H9 (cell line): Measurements from ENCODE around the gene PCDHGA11. TPM values are rescaled to one million over a fixed set of nuclear protein-coding genes. Genes with fewer than 3 reads are reported as not detected.
A peak's percentile ranks its signal among the peaks of the same experiment; 100 is the strongest.
"Not testable (repeated sequence)": the region's sequence is repeated elsewhere in the genome, so short reads cannot be mapped to it uniquely, and the experiment has no call there.

Experiments
- DNase-seq: peaks from one replicate; pipeline ENCODE4 v3.0.0-alpha.2; 2017
- H2AFZ ChIP-seq: one replicate; pipeline ENCODE4 v1.6.1; 2013; ENCODE audit warnings: mild to moderate bottlenecking, low read length, control low read depth, moderate library complexity
- H2AK5ac ChIP-seq: 2 replicates; pipeline ENCODE4 v1.6.1; 2013; ENCODE audit warnings: low read length, control low read depth, mixed read lengths; ENCODE audit not compliant: insufficient read length
- H2BK120ac ChIP-seq: one replicate; pipeline ENCODE4 v1.6.1; 2013; ENCODE audit warnings: low read depth, mild to moderate bottlenecking, low read length, control low read depth, inconsistent platforms; ENCODE audit not compliant: poor library complexity, severe bottlenecking
- H2BK12ac ChIP-seq: 2 replicates; pipeline ENCODE4 v1.6.1; 2013; ENCODE audit warnings: low read length, control low read depth, mixed read lengths, low read depth; ENCODE audit not compliant: insufficient read length
- H2BK15ac ChIP-seq: 2 replicates; pipeline ENCODE4 v1.6.1; 2013; ENCODE audit warnings: low read depth, low read length, control low read depth
- H2BK20ac ChIP-seq: one replicate; pipeline ENCODE4 v1.6.1; 2013; ENCODE audit warnings: low read depth, mild to moderate bottlenecking, low read length, control low read depth, inconsistent platforms; ENCODE audit not compliant: poor library complexity, severe bottlenecking
- H2BK5ac ChIP-seq: 2 replicates; pipeline ENCODE4 v1.6.1; 2013; ENCODE audit warnings: low read length, control low read depth, mixed read lengths; ENCODE audit not compliant: insufficient read length
- H3K14ac ChIP-seq: 2 replicates; pipeline ENCODE4 v1.6.1; 2013; ENCODE audit warnings: low read length, control low read depth; ENCODE audit not compliant: insufficient read depth
- H3K18ac ChIP-seq: 2 replicates; pipeline ENCODE4 v1.6.1; 2013; ENCODE audit warnings: low read depth, mild to moderate bottlenecking, mixed read lengths, low read length, control low read depth; ENCODE audit not compliant: insufficient read length
- H3K23ac ChIP-seq: 2 replicates; pipeline ENCODE4 v1.6.1; 2013; ENCODE audit warnings: low read length, control low read depth, mixed read lengths, low read depth; ENCODE audit not compliant: insufficient read length
- H3K23me2 ChIP-seq: 2 replicates; pipeline ENCODE4 v1.6.1; 2013; ENCODE audit warnings: low read depth, mild to moderate bottlenecking, mixed read lengths, low read length, control low read depth; ENCODE audit not compliant: insufficient read length, poor library complexity, severe bottlenecking
- H3K27ac ChIP-seq: 2 replicates; pipeline ENCODE4 v1.5.1; 2013; ENCODE audit warnings: low read length, control low read depth, mixed read lengths, low read depth; ENCODE audit not compliant: insufficient read length
- H3K27me3 ChIP-seq: 2 replicates; pipeline ENCODE4 v1.6.1; 2013; ENCODE audit warnings: low read length, control low read depth, inconsistent platforms; ENCODE audit not compliant: insufficient read depth
- H3K4ac ChIP-seq: 2 replicates; pipeline ENCODE4 v1.6.1; 2013; ENCODE audit warnings: low read depth, mild to moderate bottlenecking, control low read depth, inconsistent platforms, low read length, moderate library complexity
- H3K4me1 ChIP-seq: 2 replicates; pipeline ENCODE4 v1.6.1; 2013; ENCODE audit warnings: low read length, control low read depth, inconsistent platforms; ENCODE audit not compliant: insufficient read depth
- H3K4me2 ChIP-seq: 2 replicates; pipeline ENCODE4 v1.6.1; 2013; ENCODE audit warnings: low read length, control low read depth, mixed read lengths; ENCODE audit not compliant: insufficient read length, insufficient read depth
- H3K56ac ChIP-seq: 2 replicates; pipeline ENCODE4 v1.6.1; 2013; ENCODE audit warnings: low read depth, mild to moderate bottlenecking, mixed read lengths, low read length, control low read depth; ENCODE audit not compliant: insufficient read length
- H3K79me1 ChIP-seq: 2 replicates; pipeline ENCODE4 v1.6.1; 2013; ENCODE audit warnings: low read depth, mild to moderate bottlenecking, moderate library complexity, low read length, control low read depth, inconsistent platforms; ENCODE audit not compliant: insufficient read depth, poor library complexity, severe bottlenecking
- H3K79me2 ChIP-seq: 2 replicates; pipeline ENCODE4 v1.6.1; 2013; ENCODE audit warnings: low read length, control low read depth, inconsistent platforms; ENCODE audit not compliant: insufficient read depth
- H3K9ac ChIP-seq: 2 replicates; pipeline ENCODE4 v1.6.1; 2013; ENCODE audit warnings: low read length, control low read depth, mixed read lengths; ENCODE audit not compliant: insufficient read length; ENCODE audit errors: extremely low read depth
- H3K9me3 ChIP-seq: one replicate; pipeline ENCODE4 v1.6.1; 2013; ENCODE audit warnings: low read depth, low read length, inconsistent platforms; ENCODE audit not compliant: control insufficient read depth
- H3T11ph ChIP-seq: one replicate; pipeline ENCODE4 v1.6.1; 2013; ENCODE audit warnings: mild to moderate bottlenecking, low read length, control low read depth, inconsistent platforms
- H4K20me1 ChIP-seq: one replicate; pipeline ENCODE4 v1.6.1; 2013; ENCODE audit not compliant: control insufficient read depth, insufficient read length, insufficient read depth
- H4K5ac ChIP-seq: 2 replicates; pipeline ENCODE4 v1.6.1; 2013; ENCODE audit warnings: low read depth, mild to moderate bottlenecking, mixed read lengths, low read length, control low read depth; ENCODE audit not compliant: insufficient read length
- H4K8ac ChIP-seq: replicated peaks from 2 replicates; pipeline ENCODE4 v1.6.1; 2013; ENCODE audit warnings: low read length, control low read depth, mixed read lengths, low read depth; ENCODE audit not compliant: insufficient read length
- H4K91ac ChIP-seq: 2 replicates; pipeline ENCODE4 v1.6.1; 2013; ENCODE audit warnings: low read depth, mild to moderate bottlenecking, moderate library complexity, mixed read lengths, low read length, control low read depth; ENCODE audit not compliant: insufficient read length
- H3K27ac Mint-ChIP-seq, 3 experiments: 2 replicates in 2 of 3; 3 replicates in 1 of 3; pipeline ENCODE4 v1.8.0; 2020 to 2021; ENCODE audit warnings: mixed read lengths in 3 of 3, mild to moderate bottlenecking in 1 of 3, moderate library complexity in 1 of 3
- H3K27me3 Mint-ChIP-seq: 2 replicates; pipeline ENCODE4 v1.8.0; 2021; ENCODE audit warnings: low read depth, mild to moderate bottlenecking, moderate library complexity, mixed read lengths
- H3K36me3 Mint-ChIP-seq, 3 experiments: 2 replicates in 2 of 3; 3 replicates in 1 of 3; pipeline ENCODE4 v1.8.0; 2020 to 2021; ENCODE audit warnings: low read depth in 3 of 3, mixed read lengths in 3 of 3; ENCODE audit not compliant: insufficient read depth in 1 of 3
- H3K4me1 Mint-ChIP-seq, 2 experiments: 2 replicates each; pipeline ENCODE4 v1.8.0; 2020; ENCODE audit warnings: mixed read lengths in 2 of 2
- H3K4me3 Mint-ChIP-seq, 2 experiments: 2 replicates in 1 of 2; 3 replicates in 1 of 2; pipeline ENCODE4 v1.8.0; 2020 to 2021; ENCODE audit warnings: mild to moderate bottlenecking in 2 of 2, mixed read lengths in 2 of 2, moderate library complexity in 1 of 2
- H3K9me3 Mint-ChIP-seq, 2 experiments: 2 replicates in 1 of 2; 3 replicates in 1 of 2; pipeline ENCODE4 v1.8.0; 2020; ENCODE audit warnings: mild to moderate bottlenecking in 2 of 2, mixed read lengths in 2 of 2, moderate library complexity in 1 of 2
- WGBS: extraction: QIAGEN DNeasy Blood & Tissue Kit; methylation state at CpG from one replicate; pipeline ENCODE4 v1.1.7; 2013; ENCODE audit warnings: missing lambda C conversion rate, low lambda C conversion rate, mixed read lengths; ENCODE audit not compliant: insufficient read length; ENCODE audit errors: extremely low coverage; 5-methylcytosine and 5-hydroxymethylcytosine counted together
- total RNA-seq: library from RNA; stranded (reverse); gene quantifications from 2 replicates; pipeline ENCODE4 v1.2.1, GENCODE V29; 2021
- TF ChIP-seq, protein P1 (sequence below): fragments of 200-600 bp; sonication (generic); conservative IDR thresholded peaks from 3 replicates; pipeline ENCODE4 v1.8.0; 2021; ENCODE audit warnings: antibody characterized with exemption, mild to moderate bottlenecking

The PCDHGA11 gene
- total RNA-seq, 1 experiment from 2014 or later, result 2.6 TPM

DNA sequence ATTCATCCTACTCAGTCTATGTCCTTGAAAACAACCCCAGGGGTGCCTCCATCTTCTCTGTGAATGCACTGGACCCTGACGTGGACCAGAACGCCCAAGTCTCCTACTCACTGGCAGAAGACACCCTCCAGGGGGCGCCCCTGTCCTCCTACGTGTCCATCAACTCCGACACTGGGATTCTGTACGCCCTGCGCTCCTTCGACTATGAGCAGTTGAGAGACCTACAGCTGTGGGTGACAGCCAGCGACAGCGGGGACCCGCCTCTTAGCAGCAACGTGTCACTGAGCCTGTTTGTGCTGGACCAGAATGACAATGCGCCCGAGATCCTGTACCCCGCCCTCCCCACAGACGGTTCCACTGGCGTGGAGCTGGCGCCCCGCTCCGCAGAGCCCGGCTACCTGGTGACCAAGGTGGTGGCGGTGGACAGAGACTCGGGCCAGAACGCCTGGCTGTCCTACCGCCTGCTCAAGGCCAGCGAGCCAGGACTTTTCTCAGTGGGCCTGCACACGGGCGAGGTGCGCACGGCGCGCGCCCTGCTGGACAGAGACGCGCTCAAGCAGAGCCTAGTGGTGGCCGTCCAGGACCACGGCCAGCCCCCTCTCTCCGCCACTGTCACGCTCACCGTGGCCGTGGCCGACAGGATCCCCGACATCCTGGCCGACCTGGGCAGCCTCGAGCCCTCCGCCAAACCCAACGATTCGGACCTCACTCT lies 45.3 kb upstream of the PCDHGA11 start:
- not testable (repeated sequence) for H3K27ac ChIP-seq, H2BK20ac ChIP-seq, H2BK120ac ChIP-seq, H3K4ac ChIP-seq, H3K56ac ChIP-seq, H2BK15ac ChIP-seq, H3K79me1 ChIP-seq, H4K91ac ChIP-seq, H4K5ac ChIP-seq, H3K4me1 ChIP-seq, H2AFZ ChIP-seq, H3K4me2 ChIP-seq, H4K8ac ChIP-seq, H3K4me1 Mint-ChIP-seq, H3K27ac Mint-ChIP-seq, H2AK5ac ChIP-seq, H3K23me2 ChIP-seq, H4K20me1 ChIP-seq, H3K18ac ChIP-seq, H2BK5ac ChIP-seq, H3K23ac ChIP-seq, H3K14ac ChIP-seq, H3K27me3 Mint-ChIP-seq, H3K4me3 Mint-ChIP-seq, H3K79me2 ChIP-seq, H3K9ac ChIP-seq, H3T11ph ChIP-seq, H3K27me3 ChIP-seq, H2BK12ac ChIP-seq
- DNase-seq, result peak; percentile 24
- TF ChIP-seq, protein P1, sequence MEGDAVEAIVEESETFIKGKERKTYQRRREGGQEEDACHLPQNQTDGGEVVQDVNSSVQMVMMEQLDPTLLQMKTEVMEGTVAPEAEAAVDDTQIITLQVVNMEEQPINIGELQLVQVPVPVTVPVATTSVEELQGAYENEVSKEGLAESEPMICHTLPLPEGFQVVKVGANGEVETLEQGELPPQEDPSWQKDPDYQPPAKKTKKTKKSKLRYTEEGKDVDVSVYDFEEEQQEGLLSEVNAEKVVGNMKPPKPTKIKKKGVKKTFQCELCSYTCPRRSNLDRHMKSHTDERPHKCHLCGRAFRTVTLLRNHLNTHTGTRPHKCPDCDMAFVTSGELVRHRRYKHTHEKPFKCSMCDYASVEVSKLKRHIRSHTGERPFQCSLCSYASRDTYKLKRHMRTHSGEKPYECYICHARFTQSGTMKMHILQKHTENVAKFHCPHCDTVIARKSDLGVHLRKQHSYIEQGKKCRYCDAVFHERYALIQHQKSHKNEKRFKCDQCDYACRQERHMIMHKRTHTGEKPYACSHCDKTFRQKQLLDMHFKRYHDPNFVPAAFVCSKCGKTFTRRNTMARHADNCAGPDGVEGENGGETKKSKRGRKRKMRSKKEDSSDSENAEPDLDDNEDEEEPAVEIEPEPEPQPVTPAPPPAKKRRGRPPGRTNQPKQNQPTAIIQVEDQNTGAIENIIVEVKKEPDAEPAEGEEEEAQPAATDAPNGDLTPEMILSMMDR, result peak; percentile 30; the same call in 1 of the 3 replicates
- WGBS, result no CpG with 5 or more reads among the region's 48 CpGs
- peaks cover 30 to 45% (median 43%) of the 10 kb centered on the region in 3 experiments for H3K36me3 Mint-ChIP-seq
- peaks cover 59 to 70% of the 10 kb centered on the region in 2 experiments for H3K9me3 Mint-ChIP-seq
- H3K9me3 ChIP-seq, result peaks cover 30% of the 10 kb centered on the region
